IPS-18a (cell line): ENCODE measurements around the gene CCNI.
"Not testable (repeated sequence)": the region's sequence is repeated elsewhere in the genome, so short reads cannot be mapped to it uniquely, and the experiment has no call there.

Experiments
- H3K27ac ChIP-seq: one replicate; pipeline ENCODE4 v1.5.1; 2013; ENCODE audit warnings: low read length
- H3K27me3 ChIP-seq: one replicate; pipeline ENCODE4 v1.6.1; 2013; ENCODE audit warnings: mild to moderate bottlenecking, low read length; ENCODE audit not compliant: control insufficient read depth, insufficient read depth
- H3K36me3 ChIP-seq: one replicate; pipeline ENCODE4 v1.6.1; 2013; ENCODE audit warnings: low read depth, low read length; ENCODE audit not compliant: control insufficient read depth
- H3K4me1 ChIP-seq: one replicate; pipeline ENCODE4 v1.6.1; 2013; ENCODE audit warnings: low read depth, low read length; ENCODE audit not compliant: control insufficient read depth
- H3K4me3 ChIP-seq: one replicate; pipeline ENCODE4 v1.5.1; 2013; ENCODE audit warnings: low read length
- H3K9ac ChIP-seq: one replicate; pipeline ENCODE4 v1.6.1; 2013; ENCODE audit warnings: mild to moderate bottlenecking, low read length, moderate library complexity
- H3K9me3 ChIP-seq: one replicate; pipeline ENCODE4 v1.6.1; 2013; ENCODE audit warnings: low read depth, low read length; ENCODE audit not compliant: control insufficient read depth

CCNI gene

DNA sequence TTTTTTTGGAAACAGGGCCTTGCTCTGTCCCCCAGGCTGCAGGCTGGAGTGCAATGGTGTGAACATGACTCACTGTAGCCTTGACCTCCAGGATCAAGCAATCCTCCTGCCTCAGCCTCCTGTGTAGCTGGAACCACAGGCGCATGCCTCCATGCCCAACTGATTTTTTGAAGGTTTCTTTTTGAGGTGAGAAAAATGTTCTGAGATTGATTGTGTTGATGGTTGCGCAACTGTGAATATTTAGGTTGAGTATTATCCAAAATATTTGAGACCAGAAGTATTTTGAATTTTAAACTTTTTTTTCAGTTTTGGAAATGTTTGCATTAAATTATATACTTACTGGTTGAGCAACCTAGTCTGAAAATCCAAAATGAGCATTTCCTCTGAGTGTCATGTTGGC, 2.6 kb upstream of the CCNI start:
- no peaks in the 10 kb centered on the region for H3K36me3 ChIP-seq
- H3K4me3 ChIP-seq = no peak overlapping the region
- H3K4me1 ChIP-seq = peaks cover 4% of the 10 kb centered on the region
- no peak overlapping the region for H3K9ac ChIP-seq
- no peak overlapping the region for H3K27ac ChIP-seq
- H3K27me3 ChIP-seq = no peaks in the 10 kb centered on the region
- no peaks in the 10 kb centered on the region for H3K9me3 ChIP-seq

DNA sequence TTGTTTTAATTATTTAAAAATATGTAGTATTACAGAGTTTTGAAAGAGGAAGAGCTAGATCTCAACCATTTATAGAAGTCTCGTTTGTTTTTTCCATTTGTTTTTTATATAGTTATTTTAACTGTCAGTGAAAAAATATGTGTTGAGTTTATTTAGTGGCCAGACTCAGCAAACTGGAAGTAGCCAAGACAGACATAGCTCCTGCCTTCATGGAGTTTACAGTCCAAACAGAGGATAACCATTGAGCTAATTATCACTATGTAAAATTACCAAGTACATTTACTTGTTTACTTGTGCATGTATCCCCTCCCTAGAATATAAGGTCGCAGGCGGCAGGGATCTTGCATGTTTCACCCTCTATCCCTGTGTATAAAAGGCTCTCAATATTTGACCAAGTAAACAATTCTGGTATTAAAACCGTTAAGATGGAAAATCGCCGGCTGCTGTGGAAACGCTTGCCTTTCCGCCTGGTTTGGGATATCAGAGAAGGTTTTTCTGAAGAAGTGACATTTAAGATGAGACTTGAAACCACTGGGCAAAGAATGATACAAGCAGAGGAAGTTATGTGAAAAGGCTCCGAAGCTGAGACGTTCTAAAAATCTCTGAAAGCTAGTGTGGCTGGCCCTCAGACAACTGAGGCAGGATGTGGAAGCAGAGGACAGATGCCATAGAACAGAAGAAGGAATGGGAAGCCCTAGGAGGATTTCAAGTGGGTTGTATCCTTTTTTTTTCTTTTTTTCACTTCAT, 1.3 kb upstream of the CCNI start:
- no peaks in the 10 kb centered on the region for H3K27me3 ChIP-seq
- H3K4me1 ChIP-seq = peaks cover 8% of the 10 kb centered on the region
- peak overlapping the region; percentile 97 for H3K9ac ChIP-seq
- no peaks in the 10 kb centered on the region for H3K9me3 ChIP-seq
- no peak overlapping the region for H3K27ac ChIP-seq
- H3K4me3 ChIP-seq = peak overlapping the region; percentile 95
- no peaks in the 10 kb centered on the region for H3K36me3 ChIP-seq

GRCh38 chr4:77074981-77075855, 571 bp downstream of the CCNI start:
- peak overlapping the region; percentile 100 for H3K27ac ChIP-seq
- peaks cover 8% of the 10 kb centered on the region for H3K4me1 ChIP-seq

GRCh38 chr4:77074381-77074831, 1.4 kb downstream of the CCNI start:
- peak overlapping the region; percentile 7 for H3K9ac ChIP-seq
- H3K4me1 ChIP-seq = peaks cover 8% of the 10 kb centered on the region
- H3K27ac ChIP-seq = no peak overlapping the region
- H3K36me3 ChIP-seq = no peaks in the 10 kb centered on the region
- H3K4me3 ChIP-seq = peak overlapping the region; percentile 80
- H3K27me3 ChIP-seq = no peaks in the 10 kb centered on the region
- H3K9me3 ChIP-seq = no peaks in the 10 kb centered on the region

More at GRCh38 chr4:77074981-77075855, 571 bp downstream of the CCNI start:
- Histone ChIP-seq H3K4me3 (peak overlapping the region; percentile 95), H3K9me3 (no peaks in the 10 kb centered on the region), H3K9ac (peak overlapping the region; percentile 97), H3K27me3 (no peaks in the 10 kb centered on the region), H3K36me3 (no peaks in the 10 kb centered on the region)

GRCh38 chr4:77073981-77074380, 1.8 kb downstream of the CCNI start:
- Histone ChIP-seq H3K36me3 (no peaks in the 10 kb centered on the region), H3K27ac (no peak overlapping the region), H3K9ac (peak overlapping the region; percentile 7), H3K4me1 (peaks cover 8% of the 10 kb centered on the region), H3K27me3 (no peaks in the 10 kb centered on the region), H3K9me3 (no peaks in the 10 kb centered on the region), H3K4me3 (peak overlapping the region; percentile 80)

GRCh38 chr4:77073106-77073809, 2.5 kb downstream of the CCNI start:
- H3K27ac ChIP-seq = no peak overlapping the region
- peak overlapping the region; percentile 80 for H3K4me3 ChIP-seq
- H3K4me1 ChIP-seq = peaks cover 8% of the 10 kb centered on the region
- no peaks in the 10 kb centered on the region for H3K9me3 ChIP-seq
- H3K36me3 ChIP-seq = no peaks in the 10 kb centered on the region
- no peaks in the 10 kb centered on the region for H3K27me3 ChIP-seq
- no peak overlapping the region for H3K9ac ChIP-seq

DNA sequence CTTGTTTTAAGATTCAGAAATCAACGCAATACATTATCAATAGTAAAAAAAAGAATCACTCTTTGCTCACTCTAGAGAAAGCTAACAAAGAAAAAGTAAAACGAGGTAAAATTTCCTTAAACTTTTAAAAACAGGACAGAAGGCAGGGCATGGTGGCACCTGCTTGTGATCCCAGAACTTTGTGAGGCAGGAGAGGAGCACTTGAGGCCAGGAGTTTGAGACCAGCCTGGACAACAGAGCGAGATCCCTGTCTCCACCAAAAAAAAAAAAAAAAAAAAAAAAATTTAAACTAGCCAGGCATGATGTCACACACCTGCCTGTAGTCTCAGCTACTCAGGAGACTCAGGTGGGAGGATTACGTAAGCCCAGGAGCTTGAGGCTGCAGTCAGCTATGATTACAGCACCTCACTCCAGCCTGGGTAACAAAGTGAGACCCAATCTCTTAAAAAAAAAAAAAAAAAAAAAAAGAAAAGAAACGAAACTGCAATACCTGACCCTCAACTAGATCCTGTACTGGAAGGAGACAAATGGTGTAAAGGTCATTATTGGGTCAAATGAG, 3.5 kb downstream of the CCNI start:
- Histone ChIP-seq H3K27ac (no peak overlapping the region), H3K4me1 (peaks cover 8% of the 10 kb centered on the region), H3K9ac (no peak overlapping the region), H3K4me3 (no peak overlapping the region), H3K36me3 (no peaks in the 10 kb centered on the region), H3K27me3 (no peaks in the 10 kb centered on the region), H3K9me3 (no peaks in the 10 kb centered on the region)

DNA sequence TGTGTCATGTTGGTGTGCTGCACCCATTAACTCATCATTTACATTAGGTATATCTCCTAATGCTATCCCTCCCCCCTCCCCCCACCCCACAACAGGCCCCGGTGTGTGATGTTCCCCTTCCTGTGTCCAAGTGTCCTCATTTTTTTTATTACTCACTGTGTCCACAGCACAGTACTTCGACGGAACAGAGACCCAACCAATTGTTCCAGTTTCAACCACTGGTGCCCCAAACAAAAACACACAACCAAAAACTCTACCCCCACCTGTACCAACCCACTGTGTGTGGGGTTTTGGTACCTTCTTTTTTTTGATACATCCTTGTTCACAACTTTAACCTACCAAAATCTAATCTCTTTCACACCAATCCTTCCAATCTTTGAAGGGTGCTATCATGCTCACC, 6.3 kb downstream of the CCNI start:
- not testable (repeated sequence) for H3K27me3 ChIP-seq, H3K27ac ChIP-seq, H3K9me3 ChIP-seq, H3K9ac ChIP-seq, H3K4me3 ChIP-seq, H3K4me1 ChIP-seq
- peaks cover 16% of the 10 kb centered on the region for H3K36me3 ChIP-seq

DNA sequence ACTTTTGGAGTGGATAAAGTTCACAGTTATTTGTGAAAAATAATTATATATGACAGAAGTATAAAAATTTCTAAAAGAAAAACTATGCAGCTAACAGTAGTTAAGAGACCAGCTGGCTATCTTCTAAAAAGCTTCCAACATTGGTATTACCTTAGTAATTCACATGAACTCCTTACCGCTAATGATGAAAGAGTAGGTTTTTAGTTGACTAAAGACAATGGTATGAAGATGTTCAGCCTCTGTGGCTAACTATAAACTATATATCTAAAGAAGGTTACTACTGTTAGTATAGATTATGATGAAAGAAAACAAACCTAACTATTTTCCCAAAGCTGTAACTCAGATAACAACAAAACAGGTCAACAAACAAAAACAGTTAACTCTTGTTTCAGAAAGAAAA, 10.4 kb downstream of the CCNI start:
- Histone ChIP-seq H3K4me3 (no peak overlapping the region), H3K4me1 (no peaks in the 10 kb centered on the region), H3K36me3 (peaks cover 44% of the 10 kb centered on the region), H3K27me3 (no peaks in the 10 kb centered on the region), H3K9ac (no peak overlapping the region), H3K9me3 (no peaks in the 10 kb centered on the region), H3K27ac (no peak overlapping the region)

DNA sequence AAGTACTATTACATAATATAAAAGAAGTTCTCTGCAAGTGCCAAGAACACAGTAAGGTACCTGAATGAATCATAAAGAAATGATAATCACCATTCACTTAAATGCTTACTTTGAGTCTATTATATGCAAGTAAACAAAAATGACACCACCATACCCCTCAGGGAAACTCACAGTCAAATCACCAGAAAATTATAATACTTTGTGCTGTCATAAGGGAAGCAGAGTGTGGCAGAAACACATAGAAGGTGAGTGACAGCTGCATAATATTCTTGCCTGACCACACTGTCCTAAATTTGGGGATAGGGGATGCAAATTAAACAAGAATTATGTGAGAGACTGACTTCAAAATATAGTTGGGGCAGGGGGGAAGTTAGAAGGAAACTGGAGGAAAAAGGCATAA, 12.9 kb downstream of the CCNI start:
- H3K9ac ChIP-seq = no peak overlapping the region
- H3K27ac ChIP-seq = no peak overlapping the region
- no peaks in the 10 kb centered on the region for H3K4me1 ChIP-seq
- H3K36me3 ChIP-seq = peaks cover 63% of the 10 kb centered on the region
- H3K9me3 ChIP-seq = no peaks in the 10 kb centered on the region
- no peaks in the 10 kb centered on the region for H3K27me3 ChIP-seq
- H3K4me3 ChIP-seq = no peak overlapping the region

DNA sequence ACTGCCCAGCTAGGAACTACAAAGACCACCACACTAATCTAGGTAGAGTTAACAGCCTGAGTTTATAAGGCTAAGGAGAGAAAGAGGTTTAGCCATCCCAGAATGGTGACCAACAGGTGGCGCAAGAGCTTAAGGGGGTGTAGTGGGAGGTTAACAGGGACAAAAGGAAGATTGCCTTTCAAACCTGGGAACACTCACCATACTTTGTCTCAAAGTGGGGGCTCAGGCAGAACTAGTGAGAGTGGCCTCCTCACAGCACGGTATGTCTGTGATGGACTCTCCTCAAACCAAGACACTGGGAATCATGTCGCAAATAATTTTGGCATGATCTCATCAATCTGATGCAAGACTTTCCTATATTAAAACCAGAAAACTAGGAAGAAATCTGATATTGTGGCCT, 23.4 kb downstream of the CCNI start:
- H3K4me3 ChIP-seq = no peak overlapping the region
- H3K9me3 ChIP-seq = no peaks in the 10 kb centered on the region
- H3K36me3 ChIP-seq = peaks cover 69% of the 10 kb centered on the region
- H3K9ac ChIP-seq = no peak overlapping the region
- H3K27me3 ChIP-seq = no peaks in the 10 kb centered on the region
- no peaks in the 10 kb centered on the region for H3K4me1 ChIP-seq
- H3K27ac ChIP-seq = no peak overlapping the region
